Stomach smooth muscle (tissue), 2 donors: ENCODE data around the gene PSMG3.
"Not testable (repeated sequence)": the region's sequence is repeated elsewhere in the genome, so short reads cannot be mapped to it uniquely, and the experiment has no call there.

Source experiments
- H3K27ac ChIP-seq: one replicate; pipeline ENCODE4 v1.7.0; 2013; ENCODE audit warnings: mild to moderate bottlenecking, low read length, inconsistent platforms
- H3K27me3 ChIP-seq, 2 donors: one replicate each; pipeline ENCODE4 v1.7.0; 2013; ENCODE audit warnings: low read length in 2 of 2; ENCODE audit not compliant: insufficient read depth in 2 of 2, control insufficient read depth in 1 of 2
- H3K36me3 ChIP-seq, 2 donors: one replicate each; pipeline ENCODE4 v1.7.0; 2013; ENCODE audit warnings: low read length in 2 of 2; ENCODE audit not compliant: control insufficient read depth in 2 of 2, insufficient read depth in 2 of 2
- H3K4me1 ChIP-seq: one replicate; pipeline ENCODE4 v1.7.0; 2013; ENCODE audit warnings: low read length; ENCODE audit not compliant: control insufficient read depth, insufficient read depth
- H3K4me3 ChIP-seq, 2 donors: one replicate each; pipeline ENCODE4 v1.7.0; 2013; ENCODE audit warnings: low read length in 2 of 2
- H3K9ac ChIP-seq, 2 donors: one replicate each; pipeline ENCODE4 v1.7.0; 2013; ENCODE audit warnings: low read length in 2 of 2, mild to moderate bottlenecking in 1 of 2
- H3K9me3 ChIP-seq, 2 donors: one replicate each; pipeline ENCODE4 v1.7.0; 2013; ENCODE audit warnings: low read length in 2 of 2; ENCODE audit not compliant: control insufficient read depth in 2 of 2
- donor health status: healthy.
- donor health status: Pancreatic carcinoma.

The PSMG3 gene

DNA sequence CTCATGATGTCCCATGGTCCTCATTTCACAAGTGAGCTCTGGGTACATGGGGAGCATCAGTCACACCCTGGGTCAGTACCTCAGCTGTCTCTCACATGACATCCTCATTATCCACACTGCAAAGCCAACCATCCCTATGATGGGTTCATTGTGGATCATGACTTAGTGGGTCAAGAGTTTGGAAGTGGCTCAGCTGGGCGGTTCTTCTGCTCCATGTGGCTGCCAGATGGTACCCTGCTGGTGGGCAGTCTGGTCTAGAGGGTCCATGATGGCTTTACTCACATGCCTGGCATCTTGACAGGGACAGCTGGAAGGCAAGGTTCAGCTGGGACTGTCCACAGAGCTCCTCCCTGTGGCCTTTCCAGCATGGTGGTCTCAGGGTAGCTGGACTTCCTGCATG lies 19.1 kb upstream of the PSMG3 start:
- Histone ChIP-seq H3K9me3 (peaks cover 3 to 8% of the 10 kb centered on the region in 2 donors), H3K36me3 (no peaks in the 10 kb centered on the region), H3K4me3 (no peak overlapping the region), H3K27me3 (peaks cover 17 to 32% of the 10 kb centered on the region in 2 donors), H3K4me1 (no peaks in the 10 kb centered on the region), H3K27ac (no peak overlapping the region), H3K9ac (no peak overlapping the region)

- Histone ChIP-seq H3K4me3 (no peak overlapping the region), H3K9me3 (peaks cover 3 to 8% of the 10 kb centered on the region in 2 donors), H3K9ac (no peak overlapping the region), H3K36me3 (no peaks in the 10 kb centered on the region), H3K27ac (no peak overlapping the region), H3K4me1 (no peaks in the 10 kb centered on the region), H3K27me3 (peaks cover 9 to 24% of the 10 kb centered on the region in 2 donors)
Measured at GRCh38 chr7:1587738-1588137, 17.9 kb upstream of the PSMG3 start.

DNA sequence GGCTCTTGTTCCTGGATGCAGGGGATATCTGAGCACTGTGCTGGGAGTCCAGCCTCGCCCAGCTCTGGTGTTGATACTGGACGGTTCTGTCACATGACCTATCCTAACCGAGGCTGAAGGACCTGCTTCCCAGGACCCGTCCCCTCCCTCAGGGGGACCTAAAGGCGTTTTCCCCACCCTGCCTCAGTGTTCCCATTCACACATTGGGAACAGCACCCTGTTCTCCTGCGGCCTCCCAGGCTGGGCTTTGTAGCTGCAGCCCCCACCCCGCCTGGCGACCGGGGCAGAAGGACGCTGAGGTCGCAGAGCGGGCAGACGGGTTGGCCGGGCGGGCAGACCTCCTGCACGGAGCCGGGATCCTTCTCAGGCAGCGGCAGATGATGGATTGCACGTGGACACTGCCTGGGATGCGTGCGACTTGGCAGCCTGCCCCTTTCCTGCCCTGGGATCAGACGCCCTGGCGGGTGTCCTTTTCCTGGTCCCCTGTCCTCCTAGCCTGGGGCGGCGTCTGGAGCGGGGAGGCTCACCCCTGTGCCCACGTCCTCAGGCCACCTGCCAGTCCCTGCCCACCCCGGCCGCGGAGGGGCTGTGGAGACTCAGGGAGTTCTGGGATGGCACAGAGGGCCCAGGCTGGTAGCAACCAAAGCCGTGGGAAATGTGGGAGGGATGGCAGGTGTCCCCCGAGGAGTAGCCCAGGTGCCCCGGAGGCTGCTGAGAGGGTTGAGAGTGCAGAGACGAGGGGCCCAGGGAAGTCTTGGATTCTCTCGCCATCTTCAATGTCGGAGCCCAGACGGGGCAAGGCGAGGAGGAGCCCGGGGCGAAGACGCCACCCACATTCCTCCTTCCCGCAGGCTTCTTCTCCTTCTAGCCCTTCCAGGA lies 17.2 kb upstream of the PSMG3 start:
- no peaks in the 10 kb centered on the region for H3K36me3 ChIP-seq
- peaks cover 6 to 20% of the 10 kb centered on the region in 2 donors for H3K27me3 ChIP-seq

DNA sequence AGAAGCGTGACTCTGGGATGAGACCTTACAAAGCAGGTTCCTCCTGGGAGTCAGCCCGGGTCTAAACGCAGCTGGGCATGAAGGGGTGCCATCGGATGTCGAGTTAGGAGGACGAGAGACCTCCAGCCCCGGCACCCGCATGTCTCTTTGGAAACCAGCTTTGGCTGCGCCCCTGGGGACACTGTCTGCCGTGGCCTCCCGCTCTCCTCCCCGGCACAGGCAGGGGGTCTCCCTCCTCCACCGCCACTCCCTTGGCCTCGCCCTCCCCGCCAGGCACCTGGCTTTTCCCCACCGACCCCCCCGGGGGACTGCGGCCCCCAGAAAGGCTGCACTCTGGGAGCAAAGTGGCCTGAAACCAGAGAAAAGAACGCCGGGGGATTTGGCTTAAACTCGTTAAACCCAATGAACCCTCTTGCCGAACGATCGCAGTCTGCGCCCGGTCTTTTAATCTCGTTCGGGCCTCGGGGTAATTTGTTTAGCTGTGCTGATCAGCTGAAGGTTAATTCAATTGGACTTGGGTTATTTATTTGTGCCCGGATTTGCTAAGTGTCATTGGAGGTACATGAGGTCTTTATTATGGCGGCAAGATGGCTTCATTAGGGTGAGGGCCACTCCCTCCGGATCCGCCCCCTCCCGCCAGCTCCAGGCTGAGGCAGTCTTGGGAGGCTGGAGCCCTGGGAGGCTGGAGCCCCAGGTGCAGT lies 16.4 kb upstream of the PSMG3 start:
- peaks cover 0 to 13% of the 10 kb centered on the region in 2 donors for H3K27me3 ChIP-seq
- H3K9me3 ChIP-seq: peaks cover 3 to 8% of the 10 kb centered on the region in 2 donors

More for the DNA sequence above, 17.2 kb upstream of the PSMG3 start:
- no peak overlapping the region for H3K27ac ChIP-seq
- no peak overlapping the region for H3K4me3 ChIP-seq
- no peak overlapping the region for H3K9ac ChIP-seq
- no peaks in the 10 kb centered on the region for H3K4me1 ChIP-seq
- H3K9me3 ChIP-seq: peaks cover 3 to 8% of the 10 kb centered on the region in 2 donors

GRCh38 chr7:1585142-1585981 lies 15.5 kb upstream of the PSMG3 start:
- Histone ChIP-seq H3K4me3 (no peak overlapping the region), H3K27ac (no peak overlapping the region), H3K9me3 (peaks cover 3 to 8% of the 10 kb centered on the region in 2 donors), H3K4me1 (no peaks in the 10 kb centered on the region), H3K36me3 (no peaks in the 10 kb centered on the region), H3K27me3 (peaks cover 0 to 13% of the 10 kb centered on the region in 2 donors), H3K9ac (no peak overlapping the region)

More for the DNA sequence above, 16.4 kb upstream of the PSMG3 start:
- Histone ChIP-seq H3K9ac (no peak overlapping the region), H3K4me3 (no peak overlapping the region), H3K27ac (no peak overlapping the region), H3K36me3 (no peaks in the 10 kb centered on the region), H3K4me1 (no peaks in the 10 kb centered on the region)

DNA sequence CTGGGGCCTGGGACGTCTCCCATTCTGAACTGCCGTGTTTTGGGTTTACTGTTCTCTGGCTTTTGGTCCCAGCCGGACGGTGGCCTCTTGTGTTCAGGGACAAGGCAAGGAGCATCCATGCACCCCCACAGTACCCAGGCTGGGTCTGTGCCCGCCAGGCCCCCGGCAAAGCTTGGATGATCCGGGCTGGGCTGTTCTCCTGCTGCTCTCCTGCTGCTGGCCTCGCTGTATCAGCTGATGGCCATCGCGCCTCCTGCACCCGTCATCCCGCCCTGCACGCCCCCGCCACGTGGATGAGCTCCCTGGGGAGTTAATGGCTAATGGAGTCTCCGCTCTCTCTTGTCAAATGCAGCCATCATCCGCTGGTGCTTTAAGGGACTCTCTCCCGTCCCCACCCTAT lies 14.9 kb upstream of the PSMG3 start:
- H3K9ac ChIP-seq: no peak overlapping the region
- H3K4me1 ChIP-seq: peaks cover 3% of the 10 kb centered on the region
- H3K4me3 ChIP-seq: no peak overlapping the region
- H3K27ac ChIP-seq: no peak overlapping the region
- H3K36me3 ChIP-seq: no peaks in the 10 kb centered on the region
- peaks cover 0 to 13% of the 10 kb centered on the region in 2 donors for H3K27me3 ChIP-seq
- H3K9me3 ChIP-seq: peaks cover 3 to 8% of the 10 kb centered on the region in 2 donors

- not testable (repeated sequence) for H3K9me3 ChIP-seq, H3K9ac ChIP-seq, H3K27me3 ChIP-seq, H3K4me3 ChIP-seq, H3K4me1 ChIP-seq, H3K36me3 ChIP-seq, H3K27ac ChIP-seq
Measured at GRCh38 chr7:1583241-1583930, 13.6 kb upstream of the PSMG3 start.

DNA sequence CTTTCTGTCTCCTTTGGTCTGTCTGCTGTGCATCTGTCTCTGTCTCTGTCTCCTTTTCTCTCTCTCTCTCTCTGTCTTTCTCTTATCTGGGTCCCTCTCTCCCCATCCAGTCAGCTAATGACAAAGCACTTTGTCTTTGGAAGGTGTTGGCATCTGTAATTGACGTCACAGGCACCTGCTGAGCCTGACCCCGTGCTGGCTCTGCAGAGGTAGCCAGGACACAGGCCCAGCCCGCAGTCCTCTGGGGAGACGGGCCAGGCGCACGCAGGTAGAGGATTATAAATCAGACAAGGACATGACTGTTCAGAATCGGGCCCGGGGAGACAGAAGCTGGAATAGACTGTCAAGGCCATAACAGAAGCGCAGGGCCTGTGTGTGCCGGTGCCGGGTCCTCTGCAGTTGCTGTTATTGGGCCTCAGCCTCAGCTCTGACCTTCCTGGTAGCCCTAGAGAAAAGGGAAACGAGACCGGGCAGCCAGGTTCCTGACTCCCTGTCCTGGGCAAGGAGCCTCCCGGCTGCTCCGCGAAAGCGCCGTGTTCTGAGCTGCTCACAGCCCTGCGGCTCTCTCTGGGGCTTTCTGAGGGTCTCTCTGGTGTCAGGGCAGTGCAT lies 10.7 kb upstream of the PSMG3 start:
- H3K27ac ChIP-seq: no peak overlapping the region
- H3K4me3 ChIP-seq: no peak overlapping the region
- no peaks in the 10 kb centered on the region for H3K9me3 ChIP-seq
- no peaks in the 10 kb centered on the region for H3K27me3 ChIP-seq
- H3K4me1 ChIP-seq: peaks cover 7% of the 10 kb centered on the region
- H3K36me3 ChIP-seq: no peaks in the 10 kb centered on the region
- no peak overlapping the region for H3K9ac ChIP-seq

DNA sequence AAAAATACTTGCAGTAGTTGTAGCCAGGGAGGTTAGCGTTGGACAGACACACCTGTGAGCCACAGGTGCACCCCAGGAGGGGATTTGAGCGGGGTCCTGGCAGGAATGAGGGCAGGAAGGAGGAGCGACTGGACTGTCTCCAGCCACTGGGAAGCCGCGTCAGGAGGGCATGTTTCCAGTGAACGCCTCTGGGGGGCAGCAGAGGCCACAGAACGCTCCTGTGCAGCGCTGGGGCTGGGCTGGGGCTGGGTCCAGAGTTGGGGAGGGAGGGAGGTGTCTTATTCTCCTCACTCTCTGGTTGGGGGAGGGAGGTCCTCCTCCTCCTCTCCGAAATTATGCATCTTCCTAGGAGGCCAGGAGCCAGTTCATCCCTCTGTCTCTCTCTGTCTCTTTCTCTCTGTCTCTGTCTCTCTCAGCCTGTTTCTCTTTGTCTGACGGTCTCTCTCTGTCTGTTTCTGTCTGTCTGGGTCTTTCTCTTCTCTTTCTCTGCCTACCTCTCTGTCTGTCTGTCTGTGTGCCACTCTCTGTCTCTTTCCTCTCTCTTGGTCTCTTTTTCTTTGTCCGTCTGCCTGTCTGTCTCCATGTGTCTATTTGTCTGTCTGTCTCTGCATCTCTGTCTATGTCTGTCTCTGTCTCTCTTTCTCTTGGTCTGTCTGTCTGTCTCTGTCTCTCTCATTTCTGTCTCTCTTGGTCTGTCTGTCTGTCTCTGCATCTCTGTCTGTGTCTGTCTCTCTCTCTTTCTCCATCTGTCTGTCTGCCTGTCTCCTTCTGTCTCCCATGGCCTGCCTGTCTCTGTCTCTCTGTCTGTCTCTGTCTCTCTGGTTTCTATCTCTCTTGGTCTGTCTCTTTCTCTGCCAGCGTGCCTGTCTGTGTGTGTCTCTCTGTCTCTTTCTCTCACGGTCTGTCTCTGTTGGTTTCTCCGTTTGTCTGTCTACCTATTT lies 9.9 kb upstream of the PSMG3 start:
- H3K4me3 ChIP-seq: peak overlapping the region in 1 of 2 donors; percentile 35
- H3K27me3 ChIP-seq: no peaks in the 10 kb centered on the region
- H3K27ac ChIP-seq: no peak overlapping the region
- H3K36me3 ChIP-seq: no peaks in the 10 kb centered on the region
- H3K9ac ChIP-seq: no peak overlapping the region
- no peaks in the 10 kb centered on the region for H3K9me3 ChIP-seq
- peaks cover 7% of the 10 kb centered on the region for H3K4me1 ChIP-seq
